ENCODE measurements around the gene TESMIN.

Gene TESMIN

DNA sequence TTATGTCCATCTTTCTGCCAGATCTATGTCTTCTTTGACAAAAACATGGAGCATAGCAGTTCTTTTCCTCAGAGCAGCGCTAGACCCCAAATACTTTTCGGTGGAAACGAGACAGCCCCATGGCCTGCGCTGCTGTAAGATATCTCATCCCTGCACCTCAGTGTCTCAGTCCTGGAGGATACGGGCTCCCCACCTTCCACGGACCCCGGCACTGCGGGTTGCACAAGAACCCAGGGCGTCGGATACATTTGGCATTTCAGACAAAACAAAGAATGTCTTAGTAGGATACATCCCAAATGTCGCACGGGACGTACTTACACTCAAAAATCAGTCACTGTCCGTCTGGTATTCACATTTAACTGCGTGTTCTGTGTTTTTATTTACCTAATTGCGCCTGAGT, 76.9 kb downstream of the TESMIN start:
- TF ChIP-seq, protein P1, sequence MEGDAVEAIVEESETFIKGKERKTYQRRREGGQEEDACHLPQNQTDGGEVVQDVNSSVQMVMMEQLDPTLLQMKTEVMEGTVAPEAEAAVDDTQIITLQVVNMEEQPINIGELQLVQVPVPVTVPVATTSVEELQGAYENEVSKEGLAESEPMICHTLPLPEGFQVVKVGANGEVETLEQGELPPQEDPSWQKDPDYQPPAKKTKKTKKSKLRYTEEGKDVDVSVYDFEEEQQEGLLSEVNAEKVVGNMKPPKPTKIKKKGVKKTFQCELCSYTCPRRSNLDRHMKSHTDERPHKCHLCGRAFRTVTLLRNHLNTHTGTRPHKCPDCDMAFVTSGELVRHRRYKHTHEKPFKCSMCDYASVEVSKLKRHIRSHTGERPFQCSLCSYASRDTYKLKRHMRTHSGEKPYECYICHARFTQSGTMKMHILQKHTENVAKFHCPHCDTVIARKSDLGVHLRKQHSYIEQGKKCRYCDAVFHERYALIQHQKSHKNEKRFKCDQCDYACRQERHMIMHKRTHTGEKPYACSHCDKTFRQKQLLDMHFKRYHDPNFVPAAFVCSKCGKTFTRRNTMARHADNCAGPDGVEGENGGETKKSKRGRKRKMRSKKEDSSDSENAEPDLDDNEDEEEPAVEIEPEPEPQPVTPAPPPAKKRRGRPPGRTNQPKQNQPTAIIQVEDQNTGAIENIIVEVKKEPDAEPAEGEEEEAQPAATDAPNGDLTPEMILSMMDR (IDR thresholded peaks at IDR 0.05; ENCODE audit: extremely low read depth, insufficient read depth, missing control alignments), result no peak
- in situ Hi-C loops (cut with MboI; ENCODE audit: low pct_unique_long_range_greater_than_20kb, low sequenced_read_pairs, unreplicated experiment), result no loop called here
- DNase-seq (ENCODE audit: low spot score), result no peak

DNA sequence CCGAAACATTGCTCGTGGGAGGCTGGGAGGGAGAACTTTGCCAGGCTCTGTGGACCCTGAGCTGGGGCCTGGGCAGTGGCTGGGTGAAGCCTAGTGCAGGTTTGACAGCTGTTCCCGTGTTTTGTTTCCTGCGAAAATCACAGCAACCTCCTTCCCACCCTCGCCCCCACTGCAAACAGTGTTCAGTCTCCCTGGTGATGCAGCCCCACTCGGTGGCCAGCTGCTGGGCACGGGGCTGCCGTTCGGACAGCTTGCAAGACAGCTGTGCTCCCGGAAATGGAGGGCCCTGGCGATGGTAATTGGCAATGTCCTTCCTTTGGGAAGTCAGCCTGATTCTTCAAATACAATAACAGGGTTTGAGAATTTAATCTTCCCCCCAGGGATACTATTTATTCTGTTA, 77.3 kb downstream of the TESMIN start:
- DNase-seq (ENCODE audit: low spot score), result no peak
- in situ Hi-C loops (cut with MboI; ENCODE audit: low pct_unique_long_range_greater_than_20kb, low sequenced_read_pairs, unreplicated experiment), result no loop called here
- TF ChIP-seq, protein P1 (IDR thresholded peaks at IDR 0.05; ENCODE audit: extremely low read depth, insufficient read depth, missing control alignments), result no peak

DNA sequence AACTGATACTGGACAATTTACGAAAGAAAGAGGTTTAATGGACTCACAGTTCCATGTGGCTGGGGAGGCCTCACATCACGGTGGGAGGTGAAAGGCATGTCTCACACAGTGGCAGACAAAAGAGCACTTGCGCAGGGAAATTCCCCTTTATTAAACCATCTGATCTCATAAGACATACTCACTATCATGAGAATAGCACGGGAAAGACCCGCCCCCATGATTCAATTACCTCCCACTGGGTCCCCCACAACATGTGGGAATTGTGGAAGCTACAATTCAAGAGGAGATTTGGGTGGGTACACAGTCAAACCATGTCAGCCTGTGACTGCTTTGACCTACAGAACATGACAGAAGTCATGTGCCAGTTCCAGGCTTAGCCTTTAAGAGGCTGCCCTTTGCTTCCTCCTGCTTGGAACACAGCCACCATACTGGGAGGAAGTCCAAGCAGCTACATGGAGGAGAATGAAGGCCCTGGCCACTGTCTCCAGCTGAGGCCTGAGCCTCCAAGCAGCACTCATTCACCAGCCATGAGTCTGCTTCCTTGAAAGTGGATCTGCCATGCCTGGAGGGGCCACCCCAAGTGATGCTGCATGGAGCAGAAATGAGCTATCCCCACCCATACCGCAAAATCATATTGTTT, 77.9 kb downstream of the TESMIN start:
- DNase-seq (ENCODE audit: low spot score), result no peak
- TF ChIP-seq, protein P1 (IDR thresholded peaks at IDR 0.05; ENCODE audit: extremely low read depth, insufficient read depth, missing control alignments), result no peak
- in situ Hi-C loops (cut with MboI; ENCODE audit: low pct_unique_long_range_greater_than_20kb, low sequenced_read_pairs, unreplicated experiment), result no loop called here

DNA sequence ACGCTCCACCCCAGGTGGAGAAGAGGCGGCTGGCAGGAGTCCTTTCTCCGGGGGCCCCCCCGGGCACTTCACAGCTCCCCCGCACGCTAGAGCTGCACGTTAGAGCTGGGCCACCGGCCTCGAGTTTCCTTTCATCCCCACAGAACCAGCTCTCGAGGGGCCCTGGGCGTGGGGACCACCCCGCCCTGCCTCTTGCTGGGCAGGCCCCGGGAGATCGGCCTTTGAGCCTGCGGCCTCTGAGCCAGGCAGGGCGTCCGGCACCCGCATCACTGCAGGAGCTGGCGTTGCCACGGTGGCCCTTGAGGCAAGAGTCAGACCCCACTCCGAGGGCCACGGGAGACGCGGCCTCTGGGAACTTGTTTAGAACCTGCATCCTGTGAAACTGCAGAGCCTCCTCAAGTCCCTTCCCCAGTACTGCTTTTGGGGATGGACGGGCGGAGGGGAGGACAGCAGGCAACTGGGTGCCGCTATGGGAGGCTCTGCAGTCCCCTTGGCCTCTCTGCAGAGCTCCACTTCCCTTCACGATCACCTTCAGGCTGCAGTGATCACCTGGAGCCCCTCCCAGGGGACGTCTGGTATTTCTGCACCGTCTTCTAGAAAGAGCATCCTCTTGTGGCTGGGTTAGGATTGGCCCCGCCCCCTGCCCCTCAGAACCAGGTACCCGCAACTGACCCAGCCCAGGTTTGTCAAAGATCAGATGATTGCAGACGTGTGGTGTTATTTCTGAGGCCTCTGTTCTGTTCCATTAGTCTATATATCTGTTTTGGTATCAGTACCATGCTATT, 80.9 kb downstream of the TESMIN start:
- in situ Hi-C loops (cut with MboI; ENCODE audit: low pct_unique_long_range_greater_than_20kb, low sequenced_read_pairs, unreplicated experiment), result no loop called here
- TF ChIP-seq, protein P1 (IDR thresholded peaks at IDR 0.05; ENCODE audit: extremely low read depth, insufficient read depth, missing control alignments), result no peak
- DNase-seq (ENCODE audit: low spot score), result no peak

DNA sequence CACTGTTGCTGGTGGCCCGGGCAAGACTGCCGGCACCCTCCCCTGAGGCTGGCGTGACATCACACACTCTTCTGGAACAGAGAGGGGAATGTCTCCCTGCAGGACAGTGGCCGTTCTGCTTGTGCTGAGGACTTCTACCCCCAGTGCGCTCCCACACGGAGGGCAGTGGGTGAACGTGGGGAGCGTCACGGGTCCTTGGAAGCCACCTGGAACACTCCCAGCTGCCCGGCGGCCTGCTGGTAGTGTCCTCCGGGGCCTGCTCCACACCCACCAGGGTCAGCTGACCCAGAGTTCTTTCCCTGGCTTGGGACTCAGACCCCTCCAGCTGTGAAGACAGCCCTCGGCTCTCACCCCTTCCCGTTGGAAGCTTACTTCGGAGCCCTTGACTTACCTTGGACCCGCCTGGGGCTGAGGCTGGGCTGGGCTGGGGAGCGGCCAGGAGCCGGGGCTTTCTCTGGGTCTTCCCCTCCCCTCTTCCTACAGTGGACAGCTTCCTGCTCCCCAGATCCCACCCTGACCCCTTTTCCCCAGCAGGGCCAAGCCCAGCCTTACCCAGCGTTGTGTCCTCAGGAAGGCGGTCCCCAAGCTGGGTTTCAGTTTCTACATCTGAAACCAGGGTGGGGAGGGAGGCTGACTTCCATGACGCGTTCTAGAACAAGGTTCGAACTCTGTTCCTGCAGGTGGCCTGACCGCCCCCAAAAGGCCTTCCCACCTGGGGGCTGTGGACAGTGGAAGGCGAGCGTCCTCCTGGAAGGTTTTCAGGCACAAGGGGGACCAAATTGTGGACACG, 81.8 kb downstream of the TESMIN start:
- in situ Hi-C loops (cut with MboI; ENCODE audit: low pct_unique_long_range_greater_than_20kb, low sequenced_read_pairs, unreplicated experiment), result no loop called here
- no peak for DNase-seq (ENCODE audit: low spot score)
- TF ChIP-seq, protein P1 (IDR thresholded peaks at IDR 0.05; ENCODE audit: extremely low read depth, insufficient read depth, missing control alignments), result no peak

Measured in GM13977 (cell line).